Bronchial epithelial cell (primary cell): ENCODE results near the gene OR5D16. TPM values are rescaled to one million over a fixed set of nuclear protein-coding genes. Genes with fewer than 3 reads are reported as not detected.

Experiments used
- DNase-seq: peaks from one replicate; pipeline ENCODE4 v3.0.0-alpha.2; 2010; ENCODE audit warnings: low read depth
- FAIRE-seq: peaks from 2 replicates; lab custom pipeline; 2011; peaks lifted over from hg19 to GRCh38; lab: Jason Lieb, UNC
- H3K27me3 ChIP-seq: 2 replicates; pipeline ENCODE4 v1.5.1; 2011; ENCODE audit warnings: low read length; ENCODE audit not compliant: control insufficient read depth, insufficient read depth
- H3K36me3 ChIP-seq: 2 replicates; pipeline ENCODE4 v1.5.1; 2011; ENCODE audit warnings: low read length; ENCODE audit not compliant: control insufficient read depth, insufficient read depth
- H3K4me3 ChIP-seq: 2 replicates; pipeline ENCODE4 v1.5.1; 2011; ENCODE audit warnings: mild to moderate bottlenecking, low read depth, low read length, control low read depth
- CTCF ChIP-seq: IDR thresholded peaks from 2 replicates; pipeline ENCODE4 v1.5.1; 2011; ENCODE audit warnings: mild to moderate bottlenecking, moderate library complexity, low read length, control low read depth, inconsistent platforms; ENCODE audit not compliant: insufficient read depth, severe bottlenecking
- total RNA-seq: library from RNA; depleted of rRNA; stranded (reverse); fragments of >200 nt; gene quantifications from 2 replicates; pipeline ENCODE4 v1.2.1, GENCODE V29; 2014

The OR5D16 gene
- not detected in 2 replicates for total RNA-seq

DNA sequence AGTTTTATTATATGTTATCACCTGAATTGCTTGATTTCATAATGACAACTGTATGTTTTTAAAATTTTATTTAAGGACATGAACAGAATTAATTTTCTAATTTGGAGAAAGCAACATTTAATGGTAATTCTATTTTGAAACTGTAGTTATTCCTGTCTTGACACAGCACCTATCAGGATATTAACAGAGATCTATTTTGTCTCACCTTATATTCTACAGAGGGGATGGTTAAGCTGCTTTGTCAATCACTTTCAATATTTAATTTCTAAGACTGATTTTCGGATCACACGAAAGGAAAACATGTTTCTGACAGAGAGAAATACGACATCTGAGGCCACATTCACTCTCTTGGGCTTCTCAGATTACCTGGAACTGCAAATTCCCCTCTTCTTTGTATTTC, at the start of gene OR5D16:
Gene OR5D16 (plus strand): TSS at position 301 of the 400 bp plus-strand sequence. CDS start 0 bp downstream, at position 301.
- H3K36me3 ChIP-seq, result no peaks in the 10 kb centered on the region
- no peak for TF ChIP-seq CTCF
- FAIRE-seq (no peak), DNase-seq (no peak)
- H3K4me3 ChIP-seq, result no peak within 1 kb of the TSS
- H3K27me3 ChIP-seq, result no peaks in the 10 kb centered on the region

- Histone ChIP-seq H3K36me3 (no peaks in the 10 kb centered on the region), H3K4me3 (no peak overlapping the region), H3K27me3 (no peaks in the 10 kb centered on the region)
- TF ChIP-seq CTCF, result no peak
- no peak for FAIRE-seq
- no peak for DNase-seq
Observed at GRCh38 chr11:55791606-55792005, 46.9 kb upstream of the OR5D16 start.

- Histone ChIP-seq H3K4me3 (no peak overlapping the region), H3K27me3 (no peaks in the 10 kb centered on the region), H3K36me3 (no peaks in the 10 kb centered on the region)
- DNase-seq (no peak), FAIRE-seq (no peak)
- no peak for TF ChIP-seq CTCF
Observed at GRCh38 chr11:55793321-55793720, 45.2 kb upstream of the OR5D16 start.

DNA sequence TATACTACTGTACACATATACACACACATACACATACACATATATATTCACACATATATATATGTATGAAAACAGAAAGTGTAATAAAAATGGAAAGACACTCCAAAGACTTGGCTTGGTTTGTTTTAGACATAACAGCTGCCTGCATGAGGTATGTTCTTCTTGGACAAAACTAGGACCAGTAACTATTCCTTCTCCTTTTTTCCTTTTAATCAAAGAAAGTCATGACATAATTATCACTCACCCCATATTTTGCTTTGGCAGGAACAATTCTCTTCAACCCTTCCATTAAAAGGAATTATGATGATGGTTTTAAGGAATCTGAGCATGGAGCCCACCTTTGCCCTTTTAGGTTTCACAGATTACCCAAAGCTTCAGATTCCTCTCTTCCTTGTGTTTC, 43.3 kb upstream of the OR5D16 start, which contains the start of gene OR5D14:
Gene OR5D14 (plus strand): TSS at position 301 of the 400 bp plus-strand sequence. CDS start 0 bp downstream, at position 301.
- FAIRE-seq, result no peak

GRCh38 chr11:55806248-55806647, 32.3 kb upstream of the OR5D16 start:
- Histone ChIP-seq H3K36me3 (no peaks in the 10 kb centered on the region), H3K4me3 (no peak overlapping the region), H3K27me3 (no peaks in the 10 kb centered on the region)
- no peak for DNase-seq
- FAIRE-seq, result no peak
- no peak for TF ChIP-seq CTCF

More for the DNA sequence above, 43.3 kb upstream of the OR5D16 start, which contains the start of gene OR5D14:
- no peaks in the 10 kb centered on the region for H3K27me3 ChIP-seq
- no peak for DNase-seq
- H3K36me3 ChIP-seq, result no peaks in the 10 kb centered on the region
- H3K4me3 ChIP-seq, result no peak within 1 kb of the TSS
- TF ChIP-seq CTCF, result no peak

DNA sequence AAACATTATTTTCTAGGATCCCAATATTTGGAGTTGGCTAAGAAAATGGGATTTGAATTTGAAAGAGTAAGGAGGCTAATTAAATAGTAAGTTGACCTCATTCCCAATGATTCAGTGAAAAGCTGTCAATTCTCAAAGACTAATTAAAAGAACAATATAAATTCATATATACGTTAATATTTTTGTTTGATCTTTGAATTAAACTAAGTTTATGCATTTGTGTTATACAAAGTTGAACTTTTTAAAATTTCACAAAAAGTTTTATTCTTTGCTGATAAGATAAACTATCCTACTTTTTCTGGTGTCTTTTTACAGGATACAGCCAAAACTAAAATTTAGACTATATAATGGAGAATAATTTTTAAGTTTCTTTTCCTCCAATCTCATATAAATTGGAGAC, 27.5 kb upstream of the OR5D16 start, which contains the start of gene OR5L1:
Gene OR5L1 (plus strand): TSS at position 301 of the 400 bp plus-strand sequence. CDS start 100 bp downstream, outside the sequence.
- FAIRE-seq, result no peak

More for the DNA sequence above, 27.5 kb upstream of the OR5D16 start, which contains the start of gene OR5L1:
- H3K36me3 ChIP-seq, result no peaks in the 10 kb centered on the region
- no peak for DNase-seq
- TF ChIP-seq CTCF, result no peak
- no peaks in the 10 kb centered on the region for H3K27me3 ChIP-seq
- H3K4me3 ChIP-seq, result no peak within 1 kb of the TSS
